HL-60 (cell line): Measurements from ENCODE around the gene ENOX1.

ENCODE experiments used
- DNase-seq, 2 experiments: peaks; one replicate each; pipeline ENCODE4 v3.0.0-alpha.2; 2010 to 2020; ENCODE audit warnings: low read depth in 1 of 2, low spot score in 1 of 2
- H3K27ac ChIP-seq: fragments of 250-450 bp; sonication (Bioruptor Pico); replicated peaks from 2 replicates; pipeline ENCODE4 v1.5.1; 2020; ENCODE audit warnings: mild to moderate bottlenecking, moderate library complexity
- H3K27me3 ChIP-seq: fragments of 250-450 bp; sonication (Bioruptor Pico); 2 replicates; pipeline ENCODE4 v1.5.1; 2021; ENCODE audit warnings: mild to moderate bottlenecking, moderate library complexity; ENCODE audit not compliant: insufficient read depth, poor library complexity, severe bottlenecking
- H3K4me3 ChIP-seq: replicated peaks from 2 replicates; pipeline ENCODE4 v1.5.1; 2011; ENCODE audit warnings: mild to moderate bottlenecking, control low read depth, low read length; ENCODE audit not compliant: insufficient read depth
- GABPA ChIP-seq: IDR thresholded peaks from 2 replicates; pipeline ENCODE4 v1.6.1; 2012; ENCODE audit warnings: low read depth
- POLR2AphosphoS5 ChIP-seq: IDR thresholded peaks from 2 replicates; pipeline ENCODE4 v1.6.1; 2012; ENCODE audit warnings: low read depth
- SPI1 ChIP-seq: IDR thresholded peaks from 2 replicates; pipeline ENCODE4 v1.6.1; 2012; ENCODE audit warnings: low read depth, mild to moderate bottlenecking, borderline replicate concordance
- TF ChIP-seq, protein P1 (sequence below): IDR thresholded peaks from 2 replicates; pipeline ENCODE4 v1.6.1; 2012; ENCODE audit warnings: low read depth; ENCODE audit not compliant: insufficient replicate concordance
- TF ChIP-seq, protein P2 (sequence below): IDR thresholded peaks from one replicate; pipeline ENCODE4 v1.5.1; 2011; ENCODE audit warnings: low read length, control low read depth, inconsistent platforms; ENCODE audit not compliant: insufficient read depth

Gene ENOX1

DNA sequence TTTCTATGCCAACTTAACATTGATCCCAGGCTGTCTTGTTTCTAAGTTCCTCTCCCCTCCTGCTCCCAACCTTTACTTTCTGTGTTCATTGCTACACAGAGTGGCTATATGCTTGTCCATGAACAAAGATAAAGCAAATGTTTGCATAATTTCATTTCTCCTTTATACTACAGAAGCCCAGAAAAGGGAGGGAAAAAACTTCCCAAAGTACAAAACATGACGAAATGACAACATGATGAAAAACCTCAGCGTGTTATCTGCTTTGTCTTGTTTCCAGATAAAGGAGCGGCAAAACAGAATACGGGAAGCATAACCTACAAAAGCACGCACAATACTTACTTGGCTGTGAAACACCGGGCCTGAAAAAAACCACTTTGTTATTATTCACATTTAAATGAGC is 426.6 kb downstream of the ENOX1 start:
- TF ChIP-seq, protein P1, sequence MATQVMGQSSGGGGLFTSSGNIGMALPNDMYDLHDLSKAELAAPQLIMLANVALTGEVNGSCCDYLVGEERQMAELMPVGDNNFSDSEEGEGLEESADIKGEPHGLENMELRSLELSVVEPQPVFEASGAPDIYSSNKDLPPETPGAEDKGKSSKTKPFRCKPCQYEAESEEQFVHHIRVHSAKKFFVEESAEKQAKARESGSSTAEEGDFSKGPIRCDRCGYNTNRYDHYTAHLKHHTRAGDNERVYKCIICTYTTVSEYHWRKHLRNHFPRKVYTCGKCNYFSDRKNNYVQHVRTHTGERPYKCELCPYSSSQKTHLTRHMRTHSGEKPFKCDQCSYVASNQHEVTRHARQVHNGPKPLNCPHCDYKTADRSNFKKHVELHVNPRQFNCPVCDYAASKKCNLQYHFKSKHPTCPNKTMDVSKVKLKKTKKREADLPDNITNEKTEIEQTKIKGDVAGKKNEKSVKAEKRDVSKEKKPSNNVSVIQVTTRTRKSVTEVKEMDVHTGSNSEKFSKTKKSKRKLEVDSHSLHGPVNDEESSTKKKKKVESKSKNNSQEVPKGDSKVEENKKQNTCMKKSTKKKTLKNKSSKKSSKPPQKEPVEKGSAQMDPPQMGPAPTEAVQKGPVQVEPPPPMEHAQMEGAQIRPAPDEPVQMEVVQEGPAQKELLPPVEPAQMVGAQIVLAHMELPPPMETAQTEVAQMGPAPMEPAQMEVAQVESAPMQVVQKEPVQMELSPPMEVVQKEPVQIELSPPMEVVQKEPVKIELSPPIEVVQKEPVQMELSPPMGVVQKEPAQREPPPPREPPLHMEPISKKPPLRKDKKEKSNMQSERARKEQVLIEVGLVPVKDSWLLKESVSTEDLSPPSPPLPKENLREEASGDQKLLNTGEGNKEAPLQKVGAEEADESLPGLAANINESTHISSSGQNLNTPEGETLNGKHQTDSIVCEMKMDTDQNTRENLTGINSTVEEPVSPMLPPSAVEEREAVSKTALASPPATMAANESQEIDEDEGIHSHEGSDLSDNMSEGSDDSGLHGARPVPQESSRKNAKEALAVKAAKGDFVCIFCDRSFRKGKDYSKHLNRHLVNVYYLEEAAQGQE, result no peak
- DNase-seq, result no peak
- Histone ChIP-seq H3K27ac (no peak overlapping the region), H3K27me3 (peaks cover 6% of the 10 kb centered on the region), H3K4me3 (no peak overlapping the region)

GRCh38 chr13:43359536-43359935 is 427.2 kb downstream of the ENOX1 start:
- no peak overlapping the region for H3K4me3 ChIP-seq
- peaks cover 6% of the 10 kb centered on the region for H3K27me3 ChIP-seq
- TF ChIP-seq, protein P1, result no peak
- TF ChIP-seq, protein P2, sequence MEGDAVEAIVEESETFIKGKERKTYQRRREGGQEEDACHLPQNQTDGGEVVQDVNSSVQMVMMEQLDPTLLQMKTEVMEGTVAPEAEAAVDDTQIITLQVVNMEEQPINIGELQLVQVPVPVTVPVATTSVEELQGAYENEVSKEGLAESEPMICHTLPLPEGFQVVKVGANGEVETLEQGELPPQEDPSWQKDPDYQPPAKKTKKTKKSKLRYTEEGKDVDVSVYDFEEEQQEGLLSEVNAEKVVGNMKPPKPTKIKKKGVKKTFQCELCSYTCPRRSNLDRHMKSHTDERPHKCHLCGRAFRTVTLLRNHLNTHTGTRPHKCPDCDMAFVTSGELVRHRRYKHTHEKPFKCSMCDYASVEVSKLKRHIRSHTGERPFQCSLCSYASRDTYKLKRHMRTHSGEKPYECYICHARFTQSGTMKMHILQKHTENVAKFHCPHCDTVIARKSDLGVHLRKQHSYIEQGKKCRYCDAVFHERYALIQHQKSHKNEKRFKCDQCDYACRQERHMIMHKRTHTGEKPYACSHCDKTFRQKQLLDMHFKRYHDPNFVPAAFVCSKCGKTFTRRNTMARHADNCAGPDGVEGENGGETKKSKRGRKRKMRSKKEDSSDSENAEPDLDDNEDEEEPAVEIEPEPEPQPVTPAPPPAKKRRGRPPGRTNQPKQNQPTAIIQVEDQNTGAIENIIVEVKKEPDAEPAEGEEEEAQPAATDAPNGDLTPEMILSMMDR, result no peak
- TF ChIP-seq POLR2AphosphoS5 (no peak), SPI1 (no peak), GABPA (no peak)
- DNase-seq, result no peak
- H3K27ac ChIP-seq, result no peak overlapping the region

DNA sequence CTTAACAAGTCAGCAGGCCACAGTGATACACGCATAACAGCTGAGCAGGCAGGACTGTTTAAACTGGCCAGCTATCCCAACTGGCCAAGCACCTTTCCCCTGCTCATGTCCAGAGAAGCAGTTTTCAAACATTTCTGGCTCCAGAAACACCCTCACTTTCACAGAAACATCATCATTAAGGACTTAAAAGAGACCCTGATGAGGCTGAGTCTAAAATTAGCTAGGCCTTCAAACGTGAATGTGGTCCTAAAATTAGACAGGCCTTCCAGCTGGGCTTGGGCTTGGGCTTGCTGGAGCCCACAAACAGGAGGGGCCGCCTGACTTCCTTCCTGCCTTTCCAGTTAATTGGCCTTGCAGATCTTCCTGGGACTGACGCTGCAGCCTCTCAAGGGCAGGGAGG is 429.2 kb downstream of the ENOX1 start:
- DNase-seq, result no peak

More for the DNA sequence above, 429.2 kb downstream of the ENOX1 start:
- Histone ChIP-seq H3K27me3 (peaks cover 6% of the 10 kb centered on the region), H3K27ac (no peak overlapping the region), H3K4me3 (no peak overlapping the region)
- no peak for TF ChIP-seq SPI1
- TF ChIP-seq, protein P2, result no peak
- no peak for TF ChIP-seq POLR2AphosphoS5
- no peak for TF ChIP-seq GABPA
- TF ChIP-seq, protein P1, result no peak
